GM21447 (cell line): Measurements from ENCODE around the gene MTFP1.
"Not testable (repeated sequence)": the region's sequence is repeated elsewhere in the genome, so short reads cannot be mapped to it uniquely, and the experiment has no call there.

Source experiments
- ATAC-seq: cut with Tn5 transposase; IDR thresholded peaks from one replicate; pipeline ENCODE4 v1.9.1; 2021; ENCODE audit not compliant: unreplicated experiment

MTFP1 gene

DNA sequence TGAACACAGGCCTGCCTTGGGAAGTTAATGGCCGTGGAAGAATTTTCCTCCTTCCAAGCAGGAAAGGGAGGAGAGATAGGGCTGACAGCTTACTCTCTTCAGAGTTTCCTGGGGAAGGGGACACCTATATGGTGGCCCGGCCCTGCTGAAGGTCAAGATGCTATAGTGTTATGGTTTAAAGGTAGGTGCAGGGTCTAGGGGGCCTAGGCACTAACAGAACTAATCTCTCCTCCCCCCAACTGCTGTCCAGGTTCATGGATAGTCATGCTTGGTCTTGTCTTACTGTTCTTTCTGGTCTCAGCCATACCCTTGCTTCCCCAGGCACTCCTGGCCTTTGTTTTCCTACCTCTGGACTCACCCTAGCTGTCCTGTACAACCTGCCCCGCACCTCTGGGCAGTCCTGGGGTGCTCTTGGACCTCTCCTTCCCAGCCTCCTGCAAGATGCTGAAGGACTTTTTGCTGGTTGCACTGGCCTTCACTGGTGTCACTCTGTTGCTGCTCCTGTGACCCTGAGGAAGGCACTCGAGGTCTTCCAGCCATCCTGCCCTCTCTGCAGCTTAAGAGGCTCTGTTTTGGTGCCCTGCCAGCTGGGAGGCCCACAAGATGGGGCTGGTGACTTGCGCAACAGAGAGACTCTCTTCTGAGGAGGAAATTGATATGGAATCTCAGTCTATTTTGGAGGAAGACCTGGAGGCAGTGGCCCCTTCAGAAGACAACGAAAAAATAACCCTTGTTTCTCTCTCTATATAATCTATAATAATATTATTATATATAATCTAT, 28.4 kb downstream of the MTFP1 start:
- ATAC-seq, result no peak

DNA sequence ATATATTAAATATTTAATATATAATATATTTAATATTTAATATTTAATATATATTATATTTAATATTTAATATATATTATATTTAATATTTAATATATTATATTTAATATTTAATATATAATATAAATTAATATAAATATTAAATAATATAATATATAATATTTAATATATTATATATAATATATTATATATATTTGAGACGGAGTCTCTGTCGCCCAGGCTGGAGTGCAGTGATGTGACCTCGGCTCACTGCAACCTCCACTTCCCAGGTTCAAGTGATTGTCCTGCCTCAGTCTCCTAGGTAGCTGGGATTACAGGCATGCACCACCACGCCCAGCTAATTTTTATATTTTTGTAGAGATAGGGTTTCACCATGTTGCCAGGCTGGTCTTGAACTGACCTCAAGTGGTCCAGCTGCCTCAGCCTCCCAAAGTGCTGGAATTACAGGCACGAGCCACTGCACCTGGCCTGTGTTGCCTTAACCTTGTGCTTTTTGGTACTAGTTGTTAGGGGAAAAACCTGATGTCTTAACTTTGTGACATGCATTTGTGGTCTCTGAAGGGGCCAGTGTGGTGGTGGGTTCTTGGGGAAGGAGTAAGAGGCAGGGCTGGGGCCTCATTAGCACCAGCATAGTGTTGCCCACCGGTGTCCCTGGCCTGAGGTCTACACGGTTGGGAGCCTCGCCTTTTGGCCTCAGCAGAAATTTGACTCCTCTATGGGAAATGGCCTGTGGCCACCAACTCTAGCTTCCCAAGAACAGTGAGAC, 29.7 kb downstream of the MTFP1 start:
- ATAC-seq, result no peak

DNA sequence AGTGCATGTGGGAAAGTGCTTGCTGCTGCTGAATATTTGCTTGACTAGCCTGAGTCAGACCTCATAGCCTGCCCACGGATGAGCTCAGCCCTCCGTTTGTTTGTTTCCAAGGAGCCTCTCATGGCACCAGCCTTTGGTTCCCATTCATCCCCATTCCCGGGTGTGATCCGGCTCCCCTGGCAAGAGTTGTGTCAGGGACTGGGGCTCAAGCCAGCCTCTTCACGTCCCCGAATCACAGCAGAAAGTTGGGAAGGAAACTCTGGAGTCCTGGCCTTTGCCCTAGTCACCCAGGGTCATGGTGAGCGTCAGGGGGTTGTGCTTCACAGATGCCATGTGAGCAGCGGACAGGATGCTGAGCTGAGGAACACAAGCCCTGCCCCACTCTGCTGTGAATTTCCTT, 32.4 kb downstream of the MTFP1 start:
- ATAC-seq, result no peak

DNA sequence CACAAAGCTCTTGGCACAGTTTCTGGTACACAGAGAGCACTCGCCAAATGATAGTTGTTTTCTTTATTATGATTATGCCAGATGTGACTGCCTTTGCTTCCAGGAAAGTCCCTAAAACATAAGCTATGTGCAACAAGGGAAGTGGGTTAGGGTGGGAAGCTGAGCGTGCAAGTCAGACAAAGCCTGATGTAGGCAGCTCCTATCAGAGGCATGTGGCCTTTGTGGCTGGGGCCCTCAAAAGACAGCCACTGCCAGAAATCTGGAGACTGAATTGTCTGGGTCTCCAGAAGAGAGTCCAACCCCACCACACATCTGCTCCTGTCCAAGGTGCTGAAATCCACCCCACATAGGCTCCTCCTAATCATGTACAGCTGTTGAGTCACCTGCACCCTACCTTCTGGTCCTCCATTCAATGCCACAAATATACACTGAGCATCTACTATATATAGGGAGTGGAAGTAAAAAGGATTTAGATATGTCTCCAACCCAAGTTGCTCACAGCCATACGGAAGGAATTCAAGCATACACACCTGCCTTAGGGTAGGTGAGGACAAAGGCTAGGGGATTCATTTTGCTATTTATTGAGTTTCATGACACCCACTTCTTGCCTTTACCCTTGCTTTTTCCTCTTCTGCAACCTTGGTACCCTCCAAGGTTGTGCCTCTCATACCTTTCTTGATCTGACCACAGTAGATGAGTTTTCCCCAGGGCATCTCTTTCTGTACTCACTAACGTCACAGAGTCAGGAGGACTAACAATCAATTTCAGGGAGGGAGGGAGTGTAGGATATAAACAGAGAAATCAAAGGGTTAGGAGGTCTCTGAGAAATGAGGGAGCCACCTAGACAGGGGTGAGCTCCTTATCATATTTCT, 33.8 kb downstream of the MTFP1 start:
- ATAC-seq, result no peak

DNA sequence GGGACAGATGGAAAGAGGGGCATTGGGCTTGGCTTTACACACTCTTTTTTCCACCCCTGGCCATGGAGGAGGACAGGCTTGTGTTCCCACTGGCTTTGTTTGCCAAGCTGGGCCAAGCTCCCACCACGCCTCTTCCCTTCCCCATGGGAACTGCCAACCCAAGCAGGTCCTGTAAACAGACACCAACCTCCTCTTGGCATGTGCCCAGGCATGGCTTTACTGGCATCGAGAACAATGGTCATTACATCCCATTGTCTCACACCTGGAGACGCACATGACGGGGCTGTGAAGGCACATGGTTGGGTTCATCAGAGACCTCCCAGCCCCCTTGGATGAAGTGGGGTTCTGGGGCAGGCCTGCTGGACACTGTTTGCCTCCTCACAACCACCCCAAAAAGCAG, 34.6 kb downstream of the MTFP1 start:
- no peak for ATAC-seq

DNA sequence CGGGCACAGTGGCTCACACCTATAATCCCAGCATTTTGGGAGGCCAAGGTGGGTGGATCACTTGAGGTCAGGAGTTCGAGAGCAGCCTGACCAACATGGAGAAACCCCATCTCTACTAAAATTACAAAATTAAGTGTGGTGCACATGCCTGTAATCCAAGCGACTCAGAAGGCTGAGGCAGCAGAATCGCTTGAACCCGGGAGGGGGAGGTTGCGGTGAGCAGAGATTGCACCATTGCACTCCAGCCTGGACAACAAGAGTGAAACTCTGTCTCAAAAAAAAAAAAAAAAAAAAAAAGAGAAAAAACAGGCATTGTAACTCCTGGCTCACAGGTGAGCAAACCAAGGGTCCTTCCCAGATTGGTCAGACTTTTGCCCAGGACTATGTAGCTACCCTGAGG, 35.0 kb downstream of the MTFP1 start:
- ATAC-seq, result not testable (repeated sequence)

DNA sequence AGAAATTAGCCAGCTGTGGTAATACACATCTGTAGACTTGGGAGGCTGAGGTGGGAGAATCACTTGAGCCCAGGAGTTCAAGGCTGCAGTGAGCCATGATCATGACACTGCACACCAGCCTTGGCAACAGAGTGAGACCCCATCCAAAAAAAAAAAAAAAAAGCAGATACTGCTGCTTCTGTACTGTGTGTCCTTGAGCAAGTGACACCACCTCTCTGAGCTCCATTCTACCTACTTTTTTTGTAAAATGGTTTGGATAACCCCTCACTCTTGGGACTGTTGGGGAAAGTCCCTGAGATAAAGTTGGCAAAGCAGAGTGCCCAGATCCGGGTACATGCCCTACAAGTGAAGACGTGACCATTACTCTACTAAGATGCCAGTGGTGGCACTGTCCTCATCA, 43.6 kb downstream of the MTFP1 start:
- no peak for ATAC-seq

DNA sequence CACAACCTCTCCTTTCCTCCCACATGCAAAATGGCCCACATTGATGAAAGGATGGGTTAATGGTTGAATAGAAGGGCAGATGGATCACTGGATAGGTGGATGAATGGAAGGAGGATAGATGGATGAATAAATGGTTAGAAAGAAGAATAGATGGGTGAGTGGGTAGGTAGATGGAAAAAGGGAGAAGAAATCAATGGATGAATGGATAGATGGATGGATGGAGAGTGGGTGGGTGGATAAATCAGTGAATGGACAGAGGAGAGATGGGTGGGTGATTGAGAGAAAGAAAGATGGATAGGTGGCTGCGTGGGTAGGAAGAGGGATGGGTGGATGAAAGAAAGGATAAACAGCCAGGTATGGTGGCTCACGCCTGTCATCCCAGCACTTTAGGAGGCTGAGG, 45.1 kb downstream of the MTFP1 start:
- ATAC-seq, result no peak

DNA sequence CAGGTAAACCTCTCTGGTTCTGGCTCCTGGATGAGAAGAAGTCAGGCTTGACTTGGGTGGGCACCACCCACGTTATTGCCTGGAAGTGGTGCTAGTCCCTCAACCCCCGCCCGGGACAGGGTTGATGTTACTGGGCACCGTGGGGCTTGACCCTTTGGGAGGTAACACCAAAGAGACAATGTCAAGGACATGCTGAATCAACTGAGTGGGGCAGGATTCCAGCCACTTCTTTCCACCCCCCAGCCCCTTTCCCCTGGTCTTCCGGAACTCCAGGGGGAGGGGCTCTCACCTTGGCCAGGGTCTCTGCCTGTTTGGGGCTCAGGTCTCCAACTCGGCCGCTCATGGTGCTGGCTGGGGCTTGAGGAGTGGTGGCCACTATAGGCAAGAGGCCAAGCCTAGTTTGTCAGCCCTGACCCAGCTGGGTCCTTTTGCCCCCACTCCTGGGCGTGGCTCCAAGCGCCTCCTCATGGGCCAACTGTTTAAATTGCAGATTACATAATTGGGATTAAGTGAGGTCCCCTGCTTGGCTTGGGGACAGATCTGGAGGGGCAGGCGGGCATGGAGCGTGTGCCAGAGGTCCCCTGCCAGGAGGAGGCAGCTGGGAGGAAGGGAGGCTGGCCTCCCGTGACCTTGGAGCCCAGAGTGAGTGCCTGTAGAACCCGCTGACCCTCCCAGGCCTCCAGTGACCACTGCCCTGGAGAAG, 46.2 kb downstream of the MTFP1 start, which contains the start of gene SEC14L3:
Gene SEC14L3, minus strand, starts transcription at position 402 of the 703 bp plus-strand sequence. Its CDS starts 59 bp downstream, at position 343.
- no peak for ATAC-seq

DNA sequence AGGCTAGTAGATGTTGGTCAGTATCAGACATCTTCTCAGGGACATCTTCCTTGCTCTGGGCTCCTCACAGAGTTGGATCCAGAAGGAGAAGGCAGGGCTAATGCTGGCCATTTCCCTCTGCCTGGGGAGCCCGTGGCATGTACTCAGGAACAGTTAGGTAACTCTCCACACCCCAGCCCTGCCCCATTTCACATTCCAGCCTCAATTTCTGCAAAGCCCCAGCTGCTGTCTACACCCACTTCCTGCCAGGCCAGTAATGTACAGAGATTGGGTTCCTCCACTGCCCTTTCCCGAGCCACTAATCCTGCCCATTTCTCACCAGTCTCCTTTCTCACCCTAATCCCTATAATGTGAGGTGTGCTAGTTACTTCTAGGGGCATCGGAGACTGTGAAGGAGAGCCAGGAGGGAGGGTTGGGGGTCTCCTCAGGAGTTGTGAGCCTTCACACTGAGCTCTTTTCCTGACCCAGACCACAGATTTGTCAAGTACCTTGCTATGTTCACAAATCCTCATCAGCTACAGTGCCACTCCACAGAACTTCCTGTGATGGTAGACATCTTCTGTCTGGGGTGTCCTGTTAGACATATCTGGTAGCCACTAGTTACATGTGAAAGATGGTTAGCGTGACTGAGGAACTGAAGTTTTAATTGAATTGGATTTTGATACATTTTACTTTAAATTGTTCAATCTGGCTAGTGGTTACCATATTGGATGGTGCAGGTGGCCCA, 47.6 kb downstream of the MTFP1 start:
- ATAC-seq, result no peak

DNA sequence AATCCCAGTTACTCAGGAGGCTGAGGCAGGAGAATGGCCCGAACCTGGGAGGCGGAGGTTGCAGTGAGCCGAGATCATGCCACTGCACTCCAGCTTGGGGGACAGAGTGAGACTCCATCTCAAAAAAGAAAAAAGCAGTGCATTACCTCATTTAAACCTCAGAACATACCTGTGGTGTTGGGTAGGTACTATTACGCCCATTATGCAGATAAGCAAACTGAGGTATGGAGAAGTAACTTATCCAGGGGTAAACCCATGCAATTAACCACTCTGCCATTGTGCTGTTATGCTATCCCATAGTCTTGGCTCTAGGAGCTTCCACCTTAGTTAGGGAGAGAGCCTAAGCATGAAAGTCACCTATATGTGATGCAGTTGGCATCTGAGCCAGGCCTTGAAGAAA, 48.6 kb downstream of the MTFP1 start:
- no peak for ATAC-seq

DNA sequence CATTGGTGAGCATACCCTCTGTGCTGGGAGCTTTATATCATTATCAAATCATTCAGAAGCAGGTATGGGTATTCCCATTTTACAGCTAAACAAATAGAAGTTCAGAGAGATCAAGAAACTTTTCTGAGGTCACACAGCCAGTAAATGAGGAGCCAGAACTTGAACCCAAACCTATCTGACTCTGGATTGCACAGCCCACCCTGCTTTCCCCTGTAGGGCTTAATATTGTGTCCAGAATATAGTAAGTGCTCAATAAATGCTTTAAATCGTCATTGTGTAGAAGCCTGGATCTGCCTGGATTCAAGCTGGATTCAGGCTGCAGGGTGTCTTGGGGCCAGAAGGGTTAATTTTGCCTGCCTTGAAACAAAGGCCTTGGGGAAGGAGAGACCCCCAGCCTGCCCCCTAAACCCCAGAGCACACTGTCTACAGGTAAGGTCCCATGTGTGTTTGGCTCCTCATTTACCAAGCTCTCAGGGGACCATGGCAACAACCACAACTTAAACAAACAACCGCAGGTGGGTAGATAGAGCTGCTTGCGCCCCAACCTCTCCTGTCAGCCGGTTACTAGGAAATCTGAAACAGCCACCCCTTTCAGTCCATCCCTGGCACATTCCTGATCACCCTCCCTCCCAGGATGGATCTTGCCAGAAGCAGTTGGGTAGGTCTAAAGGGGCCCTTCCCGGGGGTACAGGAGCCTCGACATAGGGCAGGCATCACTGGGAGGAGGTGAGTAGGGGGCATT, 49.3 kb downstream of the MTFP1 start:
- ATAC-seq, result no peak
